ENCODE measurements around the gene ICOSLG. TPM values are rescaled to one million over a fixed set of nuclear protein-coding genes. Genes with fewer than 3 reads are reported as not detected.
"Not testable (repeated sequence)": the region's sequence is repeated elsewhere in the genome, so short reads cannot be mapped to it uniquely, and the experiment has no call there.

The ICOSLG gene
- total RNA-seq, 1 donor from 2014 or later, result 0.22 TPM

DNA sequence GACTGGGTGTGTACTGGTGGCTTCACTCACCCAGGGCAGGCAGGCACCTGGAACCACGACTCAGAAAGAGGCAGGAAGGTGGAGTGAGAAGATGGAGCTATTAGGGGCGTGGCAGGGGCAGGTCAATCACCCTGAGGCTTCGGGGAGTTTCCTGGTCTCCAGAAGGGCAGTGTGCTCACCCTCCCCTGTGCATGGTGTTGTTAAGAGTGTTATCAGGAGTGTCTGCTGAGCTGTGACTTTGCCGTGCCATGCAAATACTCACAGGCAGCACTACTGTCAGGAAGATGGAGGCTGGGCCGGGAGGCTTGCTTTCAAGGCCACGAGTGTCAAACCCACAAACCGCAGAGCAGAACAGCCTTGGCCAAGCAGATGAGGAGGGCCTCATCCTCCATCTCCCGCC lies 22.3 kb downstream of the ICOSLG start:
- H3K9me3 ChIP-seq (ENCODE audit: low read depth); H3K79me2 ChIP-seq (ENCODE audit: low read depth); H2AFZ ChIP-seq (replicated peaks); DNase-seq (ENCODE audit: low spot score); H3K4me3 ChIP-seq; H3K27ac ChIP-seq; H3F3A ChIP-seq (ENCODE audit: low read depth); H3K27ac Mint-ChIP-seq; H3K4me2 ChIP-seq; H3K27me3 ChIP-seq; H3K36me3 Mint-ChIP-seq; H3K4me1 ChIP-seq; H3K9me3 Mint-ChIP-seq; H3K9ac ChIP-seq; H3K36me3 ChIP-seq; H3K4me1 Mint-ChIP-seq; H3K27me3 Mint-ChIP-seq (ENCODE audit: insufficient read depth, low read depth); H3K4me3 Mint-ChIP-seq; H4K20me1 ChIP-seq (ENCODE audit: low read depth): not testable (repeated sequence)

DNA sequence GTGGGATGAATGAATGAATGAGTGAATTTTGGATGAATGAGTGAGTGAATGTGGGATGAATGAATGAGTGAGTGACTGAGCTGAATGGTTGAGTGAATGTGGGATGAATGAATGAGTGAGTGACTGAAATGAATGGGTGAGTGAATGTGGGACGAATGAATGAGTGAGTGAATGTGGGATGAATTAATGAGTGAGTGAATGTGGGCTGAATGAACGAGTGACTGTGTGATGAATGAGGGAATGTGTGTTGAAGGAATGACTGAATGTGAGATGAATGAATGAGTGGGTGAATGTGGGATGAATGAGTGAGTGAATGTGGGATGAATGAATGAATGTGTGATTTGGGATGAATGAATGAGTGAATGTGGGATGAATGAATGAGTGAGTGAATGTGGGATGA lies 28.8 kb downstream of the ICOSLG start:
- not testable (repeated sequence) for H3K27ac ChIP-seq; DNase-seq (ENCODE audit: low spot score); H3K27me3 ChIP-seq; H3K4me1 Mint-ChIP-seq; H4K20me1 ChIP-seq (ENCODE audit: low read depth); H3K4me2 ChIP-seq; H3K27me3 Mint-ChIP-seq (ENCODE audit: insufficient read depth, low read depth); H3K4me1 ChIP-seq; H2AFZ ChIP-seq (replicated peaks); H3K79me2 ChIP-seq (ENCODE audit: low read depth); H3K9me3 ChIP-seq (ENCODE audit: low read depth); H3K27ac Mint-ChIP-seq; H3K36me3 Mint-ChIP-seq; H3K36me3 ChIP-seq; H3K4me3 ChIP-seq; H3K9me3 Mint-ChIP-seq; H3K9ac ChIP-seq; H3F3A ChIP-seq (ENCODE audit: low read depth)
- H3K4me3 Mint-ChIP-seq, result peak overlapping the region; percentile 56

DNA sequence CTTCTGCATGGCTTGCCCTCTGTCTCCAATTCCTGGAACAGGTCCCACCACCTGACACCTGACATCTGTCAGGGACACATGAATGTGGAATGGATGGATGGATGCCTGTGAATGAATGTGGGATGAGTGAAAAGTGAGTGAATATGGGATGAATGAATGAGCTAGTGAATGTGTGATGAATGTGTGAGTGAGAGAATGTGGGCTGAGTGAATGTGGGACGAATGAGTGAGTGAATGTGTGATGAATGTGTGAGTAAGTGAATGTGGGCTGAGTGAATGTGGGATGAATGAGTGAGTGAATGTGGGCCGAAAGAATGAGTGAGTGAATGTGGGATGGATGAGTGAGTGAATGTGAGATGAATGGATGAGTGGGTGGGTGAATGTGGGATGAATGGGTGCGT lies 29.2 kb downstream of the ICOSLG start:
- H3K4me1 ChIP-seq; H3K4me1 Mint-ChIP-seq; H3K27me3 Mint-ChIP-seq (ENCODE audit: insufficient read depth, low read depth); H3K9me3 ChIP-seq (ENCODE audit: low read depth); H3K36me3 Mint-ChIP-seq; DNase-seq (ENCODE audit: low spot score); H3K27ac ChIP-seq; H3K4me3 ChIP-seq; H3K4me3 Mint-ChIP-seq; H3K9ac ChIP-seq; H3K4me2 ChIP-seq; H3K27me3 ChIP-seq; H4K20me1 ChIP-seq (ENCODE audit: low read depth); H3K79me2 ChIP-seq (ENCODE audit: low read depth); H3F3A ChIP-seq (ENCODE audit: low read depth); H3K36me3 ChIP-seq; H3K27ac Mint-ChIP-seq; H2AFZ ChIP-seq (replicated peaks); H3K9me3 Mint-ChIP-seq: not testable (repeated sequence)

GRCh38 chr21:44207860-44208646 lies 32.7 kb downstream of the ICOSLG start:
- H2AFZ ChIP-seq (replicated peaks); H3K4me2 ChIP-seq; H3K9ac ChIP-seq; H3K9me3 ChIP-seq (ENCODE audit: low read depth); H3K4me1 ChIP-seq; H3F3A ChIP-seq (ENCODE audit: low read depth); H3K36me3 Mint-ChIP-seq; DNase-seq (ENCODE audit: low spot score); H3K79me2 ChIP-seq (ENCODE audit: low read depth); H3K36me3 ChIP-seq; H3K27ac Mint-ChIP-seq; H3K4me1 Mint-ChIP-seq; H3K27me3 ChIP-seq; H3K9me3 Mint-ChIP-seq; H3K4me3 ChIP-seq; H4K20me1 ChIP-seq (ENCODE audit: low read depth); H3K4me3 Mint-ChIP-seq; H3K27me3 Mint-ChIP-seq (ENCODE audit: insufficient read depth, low read depth); H3K27ac ChIP-seq: not testable (repeated sequence)

DNA sequence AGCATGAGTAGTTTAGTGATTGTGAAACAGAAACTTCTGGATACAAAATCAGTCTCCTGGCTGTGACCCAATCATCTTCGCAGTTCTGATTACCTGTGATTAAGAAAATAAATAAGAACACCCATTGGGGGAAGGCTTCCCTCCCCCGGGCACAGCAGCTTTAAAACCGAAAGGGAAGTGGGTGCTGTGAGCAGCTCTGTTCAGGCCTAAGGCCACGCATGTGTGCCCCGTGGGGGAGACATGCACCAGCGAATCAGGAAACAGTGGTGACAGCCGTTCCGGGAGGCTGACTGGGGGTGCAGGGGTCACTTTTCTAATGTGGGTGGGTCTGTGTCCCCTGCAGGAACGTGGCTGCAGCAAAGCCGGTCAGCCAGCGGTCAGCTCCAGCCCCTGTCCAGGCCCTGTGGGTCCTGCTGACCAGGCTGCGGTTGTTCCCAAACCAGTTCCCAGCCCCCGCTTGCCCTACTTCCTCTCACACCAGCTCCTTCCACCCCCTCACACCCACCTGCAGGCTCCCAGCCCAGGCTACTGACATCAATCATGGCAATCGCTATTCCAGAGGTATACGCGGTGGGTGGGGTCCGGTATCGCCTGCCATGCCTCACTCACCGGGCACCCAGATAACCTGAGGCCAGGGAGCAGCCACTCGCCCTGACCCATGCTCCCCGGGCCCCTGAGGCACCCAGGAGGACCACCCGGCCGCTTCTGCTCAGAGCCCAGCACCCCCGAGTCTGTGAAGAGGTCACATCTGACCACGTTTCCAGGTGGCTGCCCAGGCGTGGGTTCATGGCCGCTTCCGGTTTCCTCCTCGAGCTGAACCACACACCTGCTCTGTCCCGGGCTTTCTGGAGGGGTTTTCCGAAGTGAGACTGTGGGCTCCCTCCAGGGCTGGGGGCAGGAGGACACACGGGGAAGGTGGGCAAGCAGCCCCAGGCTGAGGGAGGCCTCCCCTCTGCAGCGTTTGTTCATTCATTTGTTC lies 33.8 kb downstream of the ICOSLG start:
- not testable (repeated sequence) for H3K9me3 ChIP-seq (ENCODE audit: low read depth); H3K27ac ChIP-seq; DNase-seq (ENCODE audit: low spot score); H3K4me3 ChIP-seq; H3K9me3 Mint-ChIP-seq; H3K4me3 Mint-ChIP-seq; H3K4me2 ChIP-seq; H3K36me3 ChIP-seq; H3K36me3 Mint-ChIP-seq; H3K27me3 Mint-ChIP-seq (ENCODE audit: insufficient read depth, low read depth); H3K4me1 ChIP-seq; H2AFZ ChIP-seq (replicated peaks); H3K4me1 Mint-ChIP-seq; H3F3A ChIP-seq (ENCODE audit: low read depth); H3K79me2 ChIP-seq (ENCODE audit: low read depth); H3K27me3 ChIP-seq; H4K20me1 ChIP-seq (ENCODE audit: low read depth); H3K9ac ChIP-seq; H3K27ac Mint-ChIP-seq

GRCh38 chr21:44206187-44206586 lies 34.6 kb downstream of the ICOSLG start:
- DNase-seq (ENCODE audit: low spot score); H3K79me2 ChIP-seq (ENCODE audit: low read depth); H3K9me3 Mint-ChIP-seq; H4K20me1 ChIP-seq (ENCODE audit: low read depth); H3F3A ChIP-seq (ENCODE audit: low read depth); H3K4me1 ChIP-seq; H3K27me3 ChIP-seq; H3K4me2 ChIP-seq; H3K27ac Mint-ChIP-seq; H3K4me1 Mint-ChIP-seq; H3K4me3 Mint-ChIP-seq; H3K9me3 ChIP-seq (ENCODE audit: low read depth); H3K27me3 Mint-ChIP-seq (ENCODE audit: insufficient read depth, low read depth); H3K9ac ChIP-seq; H3K27ac ChIP-seq; H2AFZ ChIP-seq (replicated peaks); H3K4me3 ChIP-seq; H3K36me3 Mint-ChIP-seq; H3K36me3 ChIP-seq: not testable (repeated sequence)

- H3K4me3 Mint-ChIP-seq, result not testable (repeated sequence)
Measured at GRCh38 chr21:44202590-44203299, 38.0 kb downstream of the ICOSLG start.

More at GRCh38 chr21:44202590-44203299, 38.0 kb downstream of the ICOSLG start:
- H3K9me3 Mint-ChIP-seq; H3K36me3 Mint-ChIP-seq; H3K4me1 ChIP-seq; H3K36me3 ChIP-seq; H3K9ac ChIP-seq; H3K4me3 ChIP-seq; H3K27me3 ChIP-seq; H3F3A ChIP-seq (ENCODE audit: low read depth); H3K4me2 ChIP-seq; H3K9me3 ChIP-seq (ENCODE audit: low read depth); H4K20me1 ChIP-seq (ENCODE audit: low read depth); DNase-seq (ENCODE audit: low spot score); H3K4me1 Mint-ChIP-seq; H3K27ac ChIP-seq; H2AFZ ChIP-seq (replicated peaks); H3K27ac Mint-ChIP-seq; H3K79me2 ChIP-seq (ENCODE audit: low read depth); H3K27me3 Mint-ChIP-seq (ENCODE audit: insufficient read depth, low read depth): not testable (repeated sequence)
